Activated CD4-positive, alpha-beta T cell treated with anti-CD3 and anti-CD28 coated beads for 4 hours (primary cell): ENCODE data around the gene UBIAD1.

Source experiments
- DNase-seq, 2 donors: peaks; one replicate each; pipeline ENCODE4 v3.0.0-alpha.2; 2020

UBIAD1 gene

DNA sequence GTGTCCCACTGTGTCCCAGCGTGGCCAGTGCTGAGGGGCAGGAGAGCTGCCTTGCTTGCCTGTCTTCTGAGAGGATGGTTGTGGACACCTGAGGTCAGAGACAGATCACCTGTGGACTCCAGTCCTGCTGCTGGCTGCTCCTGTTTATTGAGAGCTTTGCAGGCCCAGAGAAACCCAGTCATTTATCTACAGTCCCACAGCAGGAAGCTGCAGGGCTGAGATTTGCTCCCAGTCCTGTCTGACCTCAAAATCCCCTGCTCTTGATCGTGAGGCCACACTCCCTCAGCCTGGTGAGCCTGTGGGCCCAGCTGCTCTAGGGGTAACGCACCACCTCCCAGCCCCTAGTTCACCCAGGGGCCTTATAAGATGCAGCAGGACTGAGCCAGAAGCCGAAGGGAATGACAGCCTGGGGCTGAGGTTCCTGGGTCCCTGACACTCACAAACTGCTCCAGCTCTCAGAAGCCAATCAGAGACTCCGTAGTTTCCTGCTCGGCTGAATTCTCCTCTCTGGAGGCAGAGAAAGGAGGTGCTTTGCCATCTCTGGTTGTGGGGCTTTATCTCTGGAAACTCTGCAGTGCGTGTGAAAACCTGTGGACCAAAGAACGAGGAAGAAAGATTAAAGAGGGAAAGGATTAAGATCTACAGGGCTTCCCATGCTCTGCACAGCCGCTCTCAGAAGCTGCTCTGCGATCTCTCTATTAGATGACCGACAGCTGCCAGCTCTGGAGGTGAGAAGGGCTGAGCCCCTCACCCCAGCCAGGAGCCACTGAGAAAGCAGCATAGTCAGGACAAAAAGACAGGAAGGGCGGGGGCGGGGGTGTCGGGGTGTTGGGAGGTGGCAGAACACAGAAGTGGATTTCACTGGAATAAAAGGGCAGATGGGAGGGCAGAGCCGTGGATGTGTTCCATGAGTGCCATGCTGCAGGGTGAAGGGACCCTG lies 39.1 kb downstream of the UBIAD1 start:
- DNase-seq, result no peak

DNA sequence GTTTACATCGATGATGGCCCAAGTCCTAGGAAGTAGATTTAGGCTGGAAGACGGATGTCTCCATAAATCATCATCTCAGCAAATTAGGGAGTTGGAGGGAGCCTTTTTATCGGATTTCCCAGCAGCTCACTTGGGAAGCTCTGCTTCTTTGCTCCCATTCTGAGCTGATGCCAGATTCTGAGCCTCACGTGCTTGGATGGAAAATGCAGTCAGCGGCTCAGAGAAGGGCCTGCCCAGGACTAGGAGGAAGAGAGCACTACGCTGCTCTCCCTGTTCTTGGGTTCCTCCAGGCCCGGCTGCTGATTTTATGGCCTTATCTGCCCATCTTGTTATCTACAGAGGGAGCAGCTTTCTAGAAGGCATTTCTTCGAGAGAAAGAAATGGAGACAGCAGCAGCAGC lies 42.0 kb downstream of the UBIAD1 start:
- DNase-seq, result no peak

- DNase-seq, result no peak
Observed at GRCh38 chr1:11316701-11317100, 43.7 kb downstream of the UBIAD1 start.

GRCh38 chr1:11318982-11319381 lies 46.0 kb downstream of the UBIAD1 start:
- no peak for DNase-seq

DNA sequence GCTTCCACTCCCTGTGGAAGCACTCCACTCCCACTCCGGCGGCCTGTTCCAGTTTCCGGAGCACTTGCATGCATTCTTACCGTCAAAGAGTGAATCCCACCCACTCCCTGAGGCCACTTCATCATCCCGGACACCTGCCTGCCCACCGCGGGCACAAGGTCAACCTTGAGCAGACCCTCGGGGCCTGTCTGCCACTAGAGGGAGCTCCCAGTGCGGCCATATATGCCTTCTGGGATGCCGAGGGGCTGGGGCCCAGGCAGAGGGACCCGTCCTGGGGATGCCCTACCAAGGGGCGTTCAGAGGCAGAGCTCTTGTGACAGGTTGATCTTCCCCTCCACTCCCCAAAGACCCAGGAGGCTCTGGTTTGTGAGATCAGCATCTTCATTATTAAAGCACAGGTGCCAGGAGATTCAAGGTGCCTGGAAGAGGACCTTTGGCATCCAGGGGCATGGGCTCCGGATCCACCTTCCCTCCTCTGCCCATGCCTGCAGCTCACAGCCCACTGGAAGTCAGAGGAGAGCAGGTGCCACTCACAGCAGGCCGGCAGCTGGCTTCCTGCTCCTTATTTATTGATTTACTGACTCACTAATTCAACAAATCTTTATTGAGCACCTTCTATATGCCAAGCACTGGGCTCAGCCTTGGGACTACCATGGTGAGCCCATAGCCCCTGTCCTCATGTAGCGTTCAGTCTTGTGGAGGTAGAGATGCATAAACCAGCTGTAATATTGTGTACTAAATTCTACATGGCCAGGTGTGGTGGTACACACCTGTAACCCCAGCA lies 47.3 kb downstream of the UBIAD1 start:
- peak; percentile 22 to 39 for DNase-seq

- no peak for DNase-seq
Observed at GRCh38 chr1:11321656-11322491, 48.9 kb downstream of the UBIAD1 start.

DNA sequence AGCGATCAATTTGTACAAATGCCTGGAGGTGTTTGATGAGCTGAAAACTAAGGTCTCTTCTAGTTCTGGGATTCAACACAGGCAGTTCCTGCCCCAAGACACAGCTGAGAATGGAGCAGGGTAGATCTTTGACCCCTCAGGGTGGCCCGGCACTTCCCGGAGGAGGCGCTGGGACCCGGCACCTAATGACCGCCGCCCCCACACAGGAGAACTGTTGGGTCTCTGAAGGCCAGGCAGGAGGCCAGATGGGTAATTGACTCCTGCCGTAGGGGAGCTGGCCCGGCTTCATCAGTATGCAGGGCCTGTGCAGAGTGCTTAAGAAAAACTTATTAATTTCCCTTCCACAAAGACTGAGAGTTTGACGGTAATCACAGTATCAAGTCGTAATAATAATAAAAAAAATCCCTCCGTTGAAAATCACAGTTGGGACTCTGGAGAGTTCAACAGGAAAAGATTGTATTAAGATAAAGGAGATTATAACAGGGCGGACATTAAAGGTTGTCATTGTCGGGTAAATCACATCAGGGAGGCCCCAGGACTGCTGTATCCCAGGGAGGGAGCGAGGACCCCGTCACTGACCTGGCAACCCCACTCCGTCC lies 51.7 kb downstream of the UBIAD1 start:
- no peak for DNase-seq

- no peak for DNase-seq
Observed at GRCh38 chr1:11326070-11326469, 53.1 kb downstream of the UBIAD1 start.

DNA sequence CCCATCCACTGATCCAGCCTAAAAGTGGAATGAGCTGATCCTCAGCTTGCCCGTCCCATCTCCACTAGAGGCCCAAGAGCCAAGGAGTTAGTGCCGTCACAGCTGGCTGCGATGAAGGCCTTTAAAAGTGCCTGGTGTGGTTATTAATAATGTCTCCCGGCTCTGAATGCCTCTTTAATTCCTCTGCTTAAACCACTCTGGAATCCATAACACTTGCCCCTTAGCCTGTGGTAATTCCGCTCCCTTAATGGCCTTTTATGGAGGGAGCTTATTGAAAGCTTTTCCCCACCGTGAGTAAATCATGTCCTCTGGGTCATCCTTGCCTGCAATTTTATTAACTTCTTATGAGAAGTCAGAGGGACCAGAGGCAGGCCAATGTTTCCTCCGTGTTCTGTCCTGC lies 55.4 kb downstream of the UBIAD1 start:
- DNase-seq, result no peak

- DNase-seq, result no peak
Observed at GRCh38 chr1:11330411-11330810, 57.4 kb downstream of the UBIAD1 start.

DNA sequence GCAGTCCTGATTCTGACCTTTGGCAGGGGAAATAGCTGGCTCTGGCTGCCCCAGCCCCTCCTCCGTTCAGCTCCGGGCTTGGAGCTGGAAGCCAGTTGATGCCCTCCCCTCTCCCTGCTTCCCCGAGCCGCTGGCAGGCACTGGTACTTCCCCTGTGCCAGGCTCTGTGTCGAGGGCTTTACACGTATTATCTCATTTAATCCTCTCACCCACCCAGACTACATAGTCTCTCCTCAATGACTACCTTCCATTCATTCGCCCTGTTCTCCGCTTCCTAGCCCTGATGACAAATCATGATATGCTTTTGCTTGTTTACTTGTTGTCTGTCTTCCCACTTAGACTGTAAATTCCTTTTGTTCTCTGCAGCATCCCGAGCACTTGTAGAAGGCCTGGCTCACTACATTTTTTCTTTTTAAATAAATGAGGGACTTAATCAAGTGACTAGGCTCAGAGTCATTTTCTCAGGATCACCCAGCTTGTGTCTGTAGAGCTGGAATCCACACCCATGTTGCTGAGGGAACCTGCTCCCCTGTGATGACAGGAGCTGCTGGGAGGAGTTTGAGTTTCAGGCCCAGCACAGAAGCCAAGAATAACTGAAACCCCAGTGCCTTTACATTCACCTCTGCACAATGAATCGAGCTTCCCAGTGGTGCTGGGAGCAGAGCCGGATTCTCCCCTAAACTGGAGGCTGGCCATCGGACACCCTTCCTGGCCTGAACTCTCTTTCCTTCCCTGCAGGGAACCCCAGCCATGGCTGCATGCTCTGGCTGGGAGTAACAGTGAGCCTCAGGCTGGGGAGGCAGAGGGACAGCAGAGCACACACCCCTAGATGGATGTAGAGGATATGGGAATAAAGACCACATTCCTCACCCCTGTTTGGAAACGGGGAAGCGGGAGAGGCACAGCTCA lies 58.3 kb downstream of the UBIAD1 start:
- DNase-seq, result no peak

GRCh38 chr1:11331945-11332546 lies 59.0 kb downstream of the UBIAD1 start:
- no peak for DNase-seq

DNA sequence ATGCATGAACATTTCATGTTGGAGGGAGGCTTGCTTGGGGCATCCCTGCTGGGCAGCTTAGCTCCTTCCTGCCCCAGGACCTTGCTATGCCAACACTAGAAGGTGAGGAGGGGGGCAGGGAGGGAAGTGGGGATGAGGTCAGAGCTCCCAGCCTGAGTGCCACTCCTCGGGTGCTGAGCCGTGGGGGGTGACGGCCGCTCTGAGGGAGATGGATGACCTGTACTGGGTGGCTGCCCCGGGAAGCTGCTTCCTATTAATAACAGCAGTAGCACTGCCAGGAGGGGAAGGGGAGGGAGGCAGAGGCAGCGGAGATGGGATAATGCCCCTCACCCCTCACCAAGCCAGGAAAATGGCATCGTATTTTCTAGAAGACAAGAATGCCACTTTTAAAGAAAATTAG lies 60.6 kb downstream of the UBIAD1 start:
- DNase-seq, result no peak

- no peak for DNase-seq
Observed at GRCh38 chr1:11334261-11334804, 61.3 kb downstream of the UBIAD1 start.

GRCh38 chr1:11334821-11335220 lies 61.8 kb downstream of the UBIAD1 start:
- no peak for DNase-seq

DNA sequence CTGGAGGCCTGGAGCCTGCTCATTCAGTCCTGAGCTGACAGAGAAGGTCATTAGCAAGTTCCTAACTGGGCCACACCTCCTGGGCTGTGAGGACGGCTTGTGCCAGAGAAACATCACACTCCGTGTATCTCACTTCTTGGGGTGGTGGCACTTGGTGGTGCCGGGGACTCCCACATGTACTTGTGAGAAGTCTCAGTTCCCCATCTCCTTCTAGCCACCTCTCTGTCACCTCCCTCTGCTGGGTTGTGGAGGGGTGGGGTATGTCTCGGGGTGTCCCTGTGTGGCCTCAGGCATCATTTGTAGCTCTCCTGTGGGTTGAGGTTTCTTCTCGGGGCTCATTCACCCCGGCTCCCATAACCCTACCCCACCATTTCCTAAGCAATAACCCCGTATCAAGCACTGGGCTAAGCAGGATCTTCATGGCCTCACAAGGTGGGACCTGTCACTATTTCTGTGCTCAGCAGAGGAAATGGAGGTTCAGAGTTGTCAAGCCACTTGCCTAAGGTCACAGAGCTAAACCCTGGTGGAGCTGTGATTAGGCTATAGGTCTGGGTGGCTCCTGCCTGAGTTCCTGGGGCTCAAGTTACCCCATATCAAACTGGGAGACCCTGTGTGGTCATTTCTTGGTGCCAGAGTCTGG lies 62.5 kb downstream of the UBIAD1 start:
- no peak for DNase-seq

DNA sequence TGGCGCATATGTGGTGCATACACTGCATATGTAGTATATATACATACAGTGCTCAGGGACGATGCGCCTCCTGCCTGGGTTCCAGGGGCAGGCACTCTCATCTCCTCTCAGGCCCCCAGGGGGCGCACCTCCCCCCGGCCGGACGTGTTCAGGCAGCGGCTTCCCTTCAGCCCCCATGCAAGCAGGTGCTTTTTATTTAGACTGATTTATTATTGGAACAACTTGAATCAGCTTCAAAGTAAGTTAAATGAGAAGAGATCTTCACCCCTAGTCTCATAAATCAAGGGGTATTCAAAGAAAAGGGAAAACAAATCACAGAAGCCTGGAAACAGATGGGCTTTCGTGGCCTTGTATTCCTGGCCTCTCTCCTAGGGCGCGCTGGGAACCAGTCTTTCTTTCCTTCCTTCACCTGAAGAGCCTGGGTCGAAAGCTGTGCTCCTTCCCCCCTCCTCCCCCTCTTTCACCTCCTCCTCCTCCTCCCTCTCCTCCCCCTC lies 64.6 kb downstream of the UBIAD1 start:
- peak; percentile 62 to 66 for DNase-seq
